ENCODE data around the gene NF1.

NF1 gene

DNA sequence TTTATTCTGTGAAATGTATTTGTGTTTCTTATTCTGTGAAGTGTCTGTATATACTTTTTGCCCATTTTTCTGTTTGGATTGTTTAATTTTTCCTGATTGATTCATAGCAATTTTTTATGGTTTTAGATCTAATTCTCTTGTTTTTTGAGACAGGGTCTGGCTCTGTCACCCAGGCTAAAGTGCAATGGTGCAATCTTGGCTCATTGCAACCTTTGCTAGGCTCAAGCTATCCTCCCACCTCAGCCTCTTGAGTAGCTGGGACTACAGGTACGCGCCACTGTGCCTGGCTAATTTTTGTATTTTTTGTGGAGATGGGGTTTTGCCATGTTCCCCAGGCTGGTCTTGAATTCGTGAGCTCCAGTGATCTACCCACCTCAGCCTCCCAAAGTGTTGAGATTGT, 31.5 kb downstream of the NF1 start:
- TF ChIP-seq EZH2phosphoT487 (IDR thresholded peaks at IDR 0.05; ENCODE audit: low read depth) = no peak
- TF ChIP-seq, protein P1, sequence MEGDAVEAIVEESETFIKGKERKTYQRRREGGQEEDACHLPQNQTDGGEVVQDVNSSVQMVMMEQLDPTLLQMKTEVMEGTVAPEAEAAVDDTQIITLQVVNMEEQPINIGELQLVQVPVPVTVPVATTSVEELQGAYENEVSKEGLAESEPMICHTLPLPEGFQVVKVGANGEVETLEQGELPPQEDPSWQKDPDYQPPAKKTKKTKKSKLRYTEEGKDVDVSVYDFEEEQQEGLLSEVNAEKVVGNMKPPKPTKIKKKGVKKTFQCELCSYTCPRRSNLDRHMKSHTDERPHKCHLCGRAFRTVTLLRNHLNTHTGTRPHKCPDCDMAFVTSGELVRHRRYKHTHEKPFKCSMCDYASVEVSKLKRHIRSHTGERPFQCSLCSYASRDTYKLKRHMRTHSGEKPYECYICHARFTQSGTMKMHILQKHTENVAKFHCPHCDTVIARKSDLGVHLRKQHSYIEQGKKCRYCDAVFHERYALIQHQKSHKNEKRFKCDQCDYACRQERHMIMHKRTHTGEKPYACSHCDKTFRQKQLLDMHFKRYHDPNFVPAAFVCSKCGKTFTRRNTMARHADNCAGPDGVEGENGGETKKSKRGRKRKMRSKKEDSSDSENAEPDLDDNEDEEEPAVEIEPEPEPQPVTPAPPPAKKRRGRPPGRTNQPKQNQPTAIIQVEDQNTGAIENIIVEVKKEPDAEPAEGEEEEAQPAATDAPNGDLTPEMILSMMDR (IDR thresholded peaks at IDR 0.05; ENCODE audit: low read depth, low read length) = no peak
- Histone ChIP-seq H3K9me3 (ENCODE audit: insufficient read depth, low read length) (no peaks in the 10 kb centered on the region), H3K27me3 (ENCODE audit: low read depth, low read length) (no peaks in the 10 kb centered on the region), H3K36me3 (replicated peaks; ENCODE audit: low read depth, low read length) (no peaks in the 10 kb centered on the region), H3K9ac (ENCODE audit: low read length) (no peak overlapping the region), H3K79me2 (ENCODE audit: low read length) (peaks cover 30% of the 10 kb centered on the region), H3K4me2 (ENCODE audit: low read length) (no peak overlapping the region), H2AFZ (ENCODE audit: low read depth, low read length) (no peak overlapping the region), H4K20me1 (ENCODE audit: insufficient read depth, low read length) (peaks cover 25% of the 10 kb centered on the region), H3K4me3 (ENCODE audit: low read length) (no peak overlapping the region), H3K4me1 (ENCODE audit: low read length) (no peaks in the 10 kb centered on the region), H3K27ac (ENCODE audit: low read length) (no peak overlapping the region)

DNA sequence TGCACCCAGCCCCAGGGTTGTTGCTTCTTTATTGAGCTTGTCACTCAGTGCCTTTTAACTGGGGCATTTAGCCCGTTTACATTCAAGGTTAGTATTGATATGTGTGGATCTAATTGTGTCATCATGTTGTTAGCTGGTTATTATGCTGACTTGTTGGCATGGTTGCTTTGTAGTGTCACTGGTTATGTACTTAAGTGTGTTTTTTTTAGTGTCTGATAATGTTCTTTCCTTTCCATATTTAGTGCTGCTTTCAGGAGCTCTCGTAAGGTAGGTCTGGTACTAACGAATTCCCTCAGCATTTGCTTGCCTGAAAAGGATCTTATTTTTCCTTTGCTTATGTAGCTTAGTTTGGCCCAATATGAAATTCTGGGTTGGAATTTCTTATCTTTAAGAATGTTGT, 33.5 kb downstream of the NF1 start:
- Histone ChIP-seq H3K27ac (ENCODE audit: low read length) (no peak overlapping the region), H3K36me3 (replicated peaks; ENCODE audit: low read depth, low read length) (no peaks in the 10 kb centered on the region), H3K79me2 (ENCODE audit: low read length) (peaks cover 27% of the 10 kb centered on the region), H2AFZ (ENCODE audit: low read depth, low read length) (no peak overlapping the region), H3K9me3 (ENCODE audit: insufficient read depth, low read length) (no peaks in the 10 kb centered on the region), H3K4me1 (ENCODE audit: low read length) (no peaks in the 10 kb centered on the region), H3K27me3 (ENCODE audit: low read depth, low read length) (no peaks in the 10 kb centered on the region), H3K4me3 (ENCODE audit: low read length) (no peak overlapping the region), H3K4me2 (ENCODE audit: low read length) (no peak overlapping the region), H4K20me1 (ENCODE audit: insufficient read depth, low read length) (peaks cover 15% of the 10 kb centered on the region), H3K9ac (ENCODE audit: low read length) (no peak overlapping the region)
- TF ChIP-seq, protein P1 (IDR thresholded peaks at IDR 0.05; ENCODE audit: low read depth, low read length) = no peak

DNA sequence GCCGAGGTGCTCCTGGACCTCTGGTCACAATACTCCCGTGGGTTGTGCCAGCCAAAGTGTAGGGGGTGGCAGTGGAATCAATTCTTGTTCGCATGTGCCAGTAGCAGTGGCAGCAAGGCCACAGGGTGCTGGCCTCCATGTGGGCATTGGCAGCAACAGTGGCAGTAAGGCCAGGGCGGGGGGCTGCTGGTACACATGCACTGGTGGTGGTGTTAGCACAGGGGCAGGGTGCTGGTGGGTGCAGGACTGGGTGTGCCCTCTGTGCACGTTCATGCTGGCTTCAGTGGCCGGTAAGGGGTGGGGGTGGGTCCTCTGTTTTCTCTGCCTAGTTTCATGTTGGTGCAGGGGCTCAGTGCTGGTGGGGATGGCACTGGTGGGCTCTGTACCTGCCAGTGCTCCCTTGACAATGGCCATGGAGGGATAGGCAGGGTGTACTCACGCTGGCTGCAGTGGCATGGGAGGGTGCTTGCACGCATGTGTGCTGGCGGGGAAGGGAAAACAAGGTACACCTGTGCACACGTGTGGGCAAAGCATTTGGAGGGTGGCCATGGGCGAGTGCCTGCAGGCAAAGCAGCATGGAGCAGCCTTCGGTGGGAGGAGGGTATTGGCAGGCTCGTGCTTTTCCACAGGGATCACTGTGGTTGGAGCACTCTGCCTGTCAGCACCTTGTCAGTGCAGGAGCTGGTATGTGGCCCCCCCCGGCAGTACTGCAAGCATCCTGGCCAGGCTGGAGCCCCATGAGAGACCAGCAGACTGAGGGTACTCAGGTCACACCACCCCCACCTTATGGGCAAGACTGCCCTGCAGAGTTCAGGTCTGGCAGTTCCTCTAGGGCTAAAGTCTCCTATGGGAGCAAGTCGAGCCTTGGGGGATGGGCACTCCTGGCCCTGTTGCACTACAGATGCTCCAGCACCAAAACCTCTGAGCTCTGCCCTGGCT, 35.8 kb downstream of the NF1 start:
- Histone ChIP-seq H2AFZ (ENCODE audit: low read depth, low read length) (no peak overlapping the region), H3K9me3 (ENCODE audit: insufficient read depth, low read length) (no peaks in the 10 kb centered on the region), H4K20me1 (ENCODE audit: insufficient read depth, low read length) (peaks cover 12% of the 10 kb centered on the region), H3K36me3 (replicated peaks; ENCODE audit: low read depth, low read length) (no peaks in the 10 kb centered on the region), H3K79me2 (ENCODE audit: low read length) (peaks cover 26% of the 10 kb centered on the region), H3K4me1 (ENCODE audit: low read length) (peaks cover 5% of the 10 kb centered on the region; the same call in 1 of the 2 replicates), H3K4me2 (ENCODE audit: low read length) (no peak overlapping the region), H3K27me3 (ENCODE audit: low read depth, low read length) (no peaks in the 10 kb centered on the region), H3K4me3 (ENCODE audit: low read length) (no peak overlapping the region), H3K9ac (ENCODE audit: low read length) (no peak overlapping the region), H3K27ac (ENCODE audit: low read length) (no peak overlapping the region)
- TF ChIP-seq, protein P1 (IDR thresholded peaks at IDR 0.05; ENCODE audit: low read depth, low read length) = no peak
- TF ChIP-seq EZH2phosphoT487 (IDR thresholded peaks at IDR 0.05; ENCODE audit: low read depth) = no peak

DNA sequence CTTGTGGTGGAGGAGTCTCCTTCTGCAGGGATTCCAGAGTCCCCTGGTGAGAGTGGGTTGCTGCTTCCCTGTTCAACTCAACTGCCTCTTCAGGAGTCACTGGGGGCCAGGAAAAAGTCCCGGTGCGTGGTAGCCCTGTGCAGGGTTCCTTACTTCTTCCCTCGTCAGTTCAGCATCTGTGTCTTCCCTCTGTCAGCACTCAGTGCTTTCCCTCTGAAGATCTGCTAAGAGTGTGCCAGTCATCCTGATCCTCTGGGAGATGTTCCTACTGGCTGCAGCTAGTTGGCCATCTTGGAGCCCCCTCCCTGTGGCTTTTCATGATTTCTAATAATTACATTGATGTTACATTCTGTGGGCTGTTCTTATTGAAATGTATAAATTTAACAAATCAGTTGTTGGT, 36.5 kb downstream of the NF1 start:
- H3K4me2 ChIP-seq (ENCODE audit: low read length) = no peak overlapping the region
- no peaks in the 10 kb centered on the region for H3K27me3 ChIP-seq (ENCODE audit: low read depth, low read length)
- H3K9ac ChIP-seq (ENCODE audit: low read length) = no peak overlapping the region
- H3K27ac ChIP-seq (ENCODE audit: low read length) = no peak overlapping the region
- H3K4me3 ChIP-seq (ENCODE audit: low read length) = no peak overlapping the region
- no peaks in the 10 kb centered on the region for H3K9me3 ChIP-seq (ENCODE audit: insufficient read depth, low read length)
- H3K79me2 ChIP-seq (ENCODE audit: low read length) = peaks cover 26% of the 10 kb centered on the region
- TF ChIP-seq, protein P1 (IDR thresholded peaks at IDR 0.05; ENCODE audit: low read depth, low read length) = no peak
- no peak for TF ChIP-seq EZH2phosphoT487 (IDR thresholded peaks at IDR 0.05; ENCODE audit: low read depth)
- peaks cover 5% of the 10 kb centered on the region; the same call in 1 of the 2 replicates for H3K4me1 ChIP-seq (ENCODE audit: low read length)
- H4K20me1 ChIP-seq (ENCODE audit: insufficient read depth, low read length) = peaks cover 12% of the 10 kb centered on the region
- H3K36me3 ChIP-seq (replicated peaks; ENCODE audit: low read depth, low read length) = no peaks in the 10 kb centered on the region
- H2AFZ ChIP-seq (ENCODE audit: low read depth, low read length) = no peak overlapping the region

Measured in OCI-LY3 (cell line).